Neutrophil (primary cell): ENCODE results near the gene TM6SF1.

ENCODE experiments used
- H3K27ac ChIP-seq: fragments of 200-600 bp; sonication (generic); 2 replicates; pipeline ENCODE4 v1.5.1; 2016; ENCODE audit warnings: mild to moderate bottlenecking, moderate library complexity
- H3K27me3 ChIP-seq: fragments of 200-600 bp; sonication (generic); 2 replicates; pipeline ENCODE4 v1.6.0; 2016; ENCODE audit warnings: mild to moderate bottlenecking
- H3K36me3 ChIP-seq: fragments of 200-600 bp; sonication (generic); 2 replicates; pipeline ENCODE4 v1.5.1; 2017
- H3K4me1 ChIP-seq, 2 experiments: fragments of 200-600 bp in 1 of 2; sonication (generic) in 1 of 2; 1 replicate in 1 of 2; 2 replicates in 1 of 2; pipeline versions ENCODE4 v1.5.1 to v1.6.1; 2013 to 2016; ENCODE audit warnings: low read depth in 1 of 2, low read length in 1 of 2, mild to moderate bottlenecking in 1 of 2, moderate library complexity in 1 of 2; ENCODE audit not compliant: control insufficient read depth in 1 of 2, insufficient read depth in 1 of 2
- H3K4me3 ChIP-seq, 2 experiments: fragments of 200-600 bp in 1 of 2; sonication (generic) in 1 of 2; 1 replicate in 1 of 2; 2 replicates in 1 of 2; pipeline ENCODE4 v1.5.1; 2013 to 2016; ENCODE audit warnings: low read depth in 1 of 2, low read length in 1 of 2, mild to moderate bottlenecking in 1 of 2, moderate library complexity in 1 of 2
- H3K9me3 ChIP-seq: fragments of 200-600 bp; sonication (generic); 2 replicates; pipeline ENCODE4 v1.5.1; 2016
- TF ChIP-seq, protein P1 (sequence below): fragments of 200-600 bp; sonication (generic); IDR thresholded peaks from 2 replicates; pipeline ENCODE4 v1.5.1; 2016; ENCODE audit warnings: antibody characterized with exemption

The TM6SF1 gene

DNA sequence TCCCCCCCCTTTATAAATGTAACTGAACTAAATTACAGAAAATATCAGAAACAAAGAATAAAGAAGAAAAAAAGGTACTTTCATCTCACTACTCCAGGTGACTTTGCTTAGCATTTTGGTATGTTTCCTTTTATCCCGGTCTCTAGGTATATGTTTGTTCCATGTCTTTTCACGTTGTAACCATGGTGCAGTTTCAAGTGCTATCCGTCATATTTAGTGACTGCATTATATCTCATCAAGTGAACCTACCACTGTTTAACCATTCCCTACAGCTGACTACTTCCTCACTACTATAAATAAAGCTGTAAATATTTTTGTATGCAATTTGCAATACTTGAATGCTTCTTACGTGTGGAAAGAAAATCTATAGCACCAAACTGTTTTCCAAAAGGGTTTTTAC, 42.6 kb upstream of the TM6SF1 start:
- Histone ChIP-seq H3K9me3 (peaks cover 7% of the 10 kb centered on the region), H3K27ac (no peak overlapping the region), H3K36me3 (no peaks in the 10 kb centered on the region), H3K27me3 (no peaks in the 10 kb centered on the region), H3K4me1 (peaks cover 39 to 47% of the 10 kb centered on the region in 2 experiments), H3K4me3 (peak overlapping the region in 1 of 2 experiments; percentile 96)
- TF ChIP-seq, protein P1, sequence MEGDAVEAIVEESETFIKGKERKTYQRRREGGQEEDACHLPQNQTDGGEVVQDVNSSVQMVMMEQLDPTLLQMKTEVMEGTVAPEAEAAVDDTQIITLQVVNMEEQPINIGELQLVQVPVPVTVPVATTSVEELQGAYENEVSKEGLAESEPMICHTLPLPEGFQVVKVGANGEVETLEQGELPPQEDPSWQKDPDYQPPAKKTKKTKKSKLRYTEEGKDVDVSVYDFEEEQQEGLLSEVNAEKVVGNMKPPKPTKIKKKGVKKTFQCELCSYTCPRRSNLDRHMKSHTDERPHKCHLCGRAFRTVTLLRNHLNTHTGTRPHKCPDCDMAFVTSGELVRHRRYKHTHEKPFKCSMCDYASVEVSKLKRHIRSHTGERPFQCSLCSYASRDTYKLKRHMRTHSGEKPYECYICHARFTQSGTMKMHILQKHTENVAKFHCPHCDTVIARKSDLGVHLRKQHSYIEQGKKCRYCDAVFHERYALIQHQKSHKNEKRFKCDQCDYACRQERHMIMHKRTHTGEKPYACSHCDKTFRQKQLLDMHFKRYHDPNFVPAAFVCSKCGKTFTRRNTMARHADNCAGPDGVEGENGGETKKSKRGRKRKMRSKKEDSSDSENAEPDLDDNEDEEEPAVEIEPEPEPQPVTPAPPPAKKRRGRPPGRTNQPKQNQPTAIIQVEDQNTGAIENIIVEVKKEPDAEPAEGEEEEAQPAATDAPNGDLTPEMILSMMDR: no peak

DNA sequence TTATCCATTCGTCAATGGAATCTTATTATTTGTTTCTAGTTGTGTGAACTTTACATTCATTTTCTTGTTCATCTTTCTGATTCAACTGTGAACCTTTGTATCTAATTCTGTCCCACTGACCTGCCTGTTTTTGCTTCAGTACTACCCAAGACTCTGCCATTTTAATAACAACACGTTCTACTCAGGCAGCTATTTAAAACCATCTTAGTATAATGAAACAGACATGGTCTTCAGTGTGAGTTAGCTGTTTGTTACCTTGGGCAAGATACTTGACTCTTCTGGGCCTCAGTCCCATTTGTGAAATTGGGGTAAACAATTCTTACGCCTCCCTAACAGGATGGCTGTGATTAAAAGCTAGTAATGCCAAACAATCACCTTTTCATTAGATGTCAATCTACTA, 42.0 kb upstream of the TM6SF1 start:
- Histone ChIP-seq H3K27me3 (no peaks in the 10 kb centered on the region), H3K4me3 (peak overlapping the region; percentile 88 to 96), H3K9me3 (peaks cover 7% of the 10 kb centered on the region), H3K4me1 (peaks cover 39 to 47% of the 10 kb centered on the region in 2 experiments), H3K36me3 (no peaks in the 10 kb centered on the region), H3K27ac (no peak overlapping the region)
- TF ChIP-seq, protein P1: no peak

DNA sequence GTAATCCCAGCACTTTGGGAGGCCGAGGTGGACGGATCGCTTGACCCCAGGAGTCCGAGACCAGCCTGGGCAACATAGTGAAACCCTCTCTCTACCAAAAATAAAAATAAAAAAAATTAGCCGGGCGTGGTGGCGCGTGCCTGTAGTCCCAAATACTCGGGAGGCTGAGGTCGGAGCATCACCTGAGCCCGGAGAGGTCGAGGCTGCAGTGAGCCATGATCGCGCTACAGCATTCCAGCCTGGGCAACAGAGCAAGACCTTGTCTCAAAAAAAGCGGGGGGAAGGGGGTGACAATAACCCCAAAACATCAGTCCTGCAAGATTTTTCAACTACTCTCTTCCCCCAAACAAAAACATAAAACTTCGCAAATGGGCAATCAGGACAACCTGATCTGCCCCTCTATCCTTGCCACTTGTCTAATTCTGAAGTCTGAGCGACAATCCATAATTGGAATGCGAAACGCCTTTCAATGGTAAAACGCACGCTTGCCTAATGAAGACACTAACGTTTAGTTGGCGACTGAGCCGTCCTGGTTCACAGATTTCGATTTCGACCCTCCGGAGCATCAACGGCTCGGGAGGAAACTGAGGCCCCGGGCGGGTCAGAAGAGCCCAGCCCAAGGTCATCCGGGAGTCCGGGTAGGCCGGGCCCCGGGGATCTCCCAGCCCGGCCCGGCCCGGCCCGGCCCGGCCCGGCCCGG, 41.3 kb upstream of the TM6SF1 start:
- peak overlapping the region; percentile 88 to 96 for H3K4me3 ChIP-seq
- TF ChIP-seq, protein P1: no peak

DNA sequence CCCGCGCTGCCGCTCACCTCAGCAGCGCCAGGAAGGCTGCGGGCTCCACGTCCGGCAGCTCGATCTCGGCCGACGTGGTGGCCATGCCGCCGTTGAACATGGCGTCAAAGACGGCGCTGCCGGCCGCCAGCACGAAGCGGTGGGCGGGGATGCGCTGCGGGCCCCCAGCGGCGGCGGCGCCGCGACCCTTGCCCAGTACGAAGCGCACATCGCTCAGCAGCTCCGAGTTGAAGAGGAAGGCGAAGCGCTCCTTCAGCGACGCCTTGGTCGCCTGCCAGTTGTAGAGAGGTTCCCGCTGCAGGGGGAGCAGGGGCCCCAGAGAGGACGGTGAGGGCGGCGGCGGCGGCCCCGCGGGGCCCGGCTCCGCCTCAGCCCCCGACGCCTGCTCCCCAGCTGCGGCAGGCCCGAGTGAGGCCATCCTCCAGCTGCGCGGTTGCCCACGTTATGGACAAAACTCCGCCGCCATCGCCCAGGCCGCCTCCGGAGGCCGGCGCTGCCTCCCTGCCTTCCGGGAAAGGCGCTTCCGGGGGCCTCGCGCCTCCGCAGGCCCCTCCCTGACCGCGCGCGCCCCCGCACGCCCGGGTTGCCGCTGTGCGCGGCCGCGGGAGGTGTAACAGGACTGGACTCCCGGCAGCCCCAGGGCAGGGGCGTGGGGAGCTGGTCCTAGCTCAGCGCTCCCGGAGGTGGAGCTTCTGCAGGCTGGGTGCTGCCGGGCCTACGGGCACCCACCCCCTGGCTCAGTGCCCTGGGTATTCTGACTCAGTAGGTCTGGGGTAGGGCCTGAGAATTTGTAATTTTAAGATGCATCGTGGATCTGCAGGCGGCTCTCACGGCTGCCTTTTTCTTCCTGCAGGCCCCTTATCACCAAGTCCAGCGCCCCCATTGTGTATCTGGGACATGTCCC, 40.5 kb upstream of the TM6SF1 start, which contains the start of gene BTBD1:
TSS of gene BTBD1 (minus strand) at position 519 of the 904 bp plus-strand sequence. CDS start at position 418, 101 bp downstream.
- TF ChIP-seq, protein P1: no peak
- no peaks in the 10 kb centered on the region for H3K36me3 ChIP-seq
- H3K27ac ChIP-seq: peak within 1 kb of the TSS; percentile 91
- H3K9me3 ChIP-seq: peaks cover 7% of the 10 kb centered on the region
- peaks cover 39 to 47% of the 10 kb centered on the region in 2 experiments for H3K4me1 ChIP-seq
- H3K4me3 ChIP-seq: peak within 1 kb of the TSS; percentile 88 to 96
- no peaks in the 10 kb centered on the region for H3K27me3 ChIP-seq

More for the DNA sequence above, 41.3 kb upstream of the TM6SF1 start:
- Histone ChIP-seq H3K27ac (peak overlapping the region; percentile 91), H3K4me1 (peaks cover 39 to 47% of the 10 kb centered on the region in 2 experiments), H3K27me3 (no peaks in the 10 kb centered on the region), H3K36me3 (no peaks in the 10 kb centered on the region), H3K9me3 (peaks cover 7% of the 10 kb centered on the region)

DNA sequence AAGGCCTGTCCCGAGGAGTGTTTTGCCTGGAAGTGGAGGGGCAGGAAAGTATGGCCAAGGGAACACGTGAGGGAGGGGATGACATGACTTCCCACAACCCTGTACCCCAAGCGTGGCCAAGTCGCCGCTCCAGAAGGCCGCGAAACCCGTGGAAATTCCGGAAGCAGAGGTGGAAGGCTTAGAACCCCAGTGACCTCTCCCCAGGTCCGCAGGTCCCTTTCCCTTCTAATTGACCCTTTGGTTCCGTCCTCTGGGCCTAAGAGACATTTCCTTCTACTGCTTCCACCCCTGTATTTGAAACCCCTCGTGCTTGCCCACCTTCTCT, 39.8 kb upstream of the TM6SF1 start:
- Histone ChIP-seq H3K4me3 (peak overlapping the region; percentile 88 to 96), H3K27ac (peak overlapping the region; percentile 91), H3K27me3 (no peaks in the 10 kb centered on the region), H3K4me1 (peaks cover 36 to 43% of the 10 kb centered on the region in 2 experiments), H3K9me3 (peaks cover 7% of the 10 kb centered on the region), H3K36me3 (no peaks in the 10 kb centered on the region)
- TF ChIP-seq, protein P1: no peak
